ENCODE results near the gene SORBS2.

GRCh38 chr4:185651137-185651677 lies 160.8 kb downstream of the SORBS2 start:
- TF ChIP-seq EP300 (IDR thresholded peaks at IDR 0.05) (no peak), POLR2AphosphoS5 (IDR thresholded peaks at IDR 0.05) (no peak), CTCF (IDR thresholded peaks at IDR 0.05) (no peak)

Measured in suprapubic skin (tissue), 4 donors.